PC-9 (cell line): Measurements from ENCODE around the gene GBE1. TPM values are rescaled to one million over a fixed set of nuclear protein-coding genes. Genes with fewer than 3 reads are reported as not detected.

Source experiments
- BruUV-seq: library from RNA; stranded (reverse); fragments of 400-500 nt; replicated peaks from 2 replicates; lab custom pipeline; 2021; lab: Mats Ljungman, UMichigan
- CTCF ChIA-PET: fragments of 300-600 bp; sonication (Branson Sonifier 250); formaldehyde crosslinking; loops from one replicate; lab custom pipeline; 2022; ENCODE audit warnings: antibody characterized with exemption; lab: Charles Lee
- POLR2A ChIA-PET: fragments of 300-600 bp; sonication (Branson Sonifier 250); formaldehyde crosslinking; loops from one replicate; lab custom pipeline; 2022; ENCODE audit warnings: antibody characterized with exemption; ENCODE audit not compliant: unreplicated experiment; lab: Charles Lee
- DNase-seq, 2 experiments: peaks; one replicate each; pipeline versions ENCODE4 v3.0.0 to v3.0.0-alpha.2; 2015 to 2022; ENCODE audit warnings: mixed read lengths in 1 of 2
- H2AFZ ChIP-seq: fragments of 200-600 bp; sonication (generic); 2 replicates; pipeline ENCODE4 v1.8.1; 2017; ENCODE audit warnings: antibody characterized with exemption
- H3F3A ChIP-seq: fragments of 200-600 bp; sonication (generic); 2 replicates; pipeline ENCODE4 v1.8.1; 2017; ENCODE audit warnings: antibody characterized with exemption, mild to moderate bottlenecking, low read depth; ENCODE audit not compliant: insufficient read depth
- H3K27ac ChIP-seq: fragments of 200-600 bp; sonication (generic); 2 replicates; pipeline ENCODE4 v1.6.1; 2016; ENCODE audit warnings: mixed run types
- H3K27me3 ChIP-seq: fragments of 200-600 bp; sonication (generic); 2 replicates; pipeline ENCODE4 v1.6.1; 2016; ENCODE audit warnings: low read depth, mixed run types; ENCODE audit not compliant: insufficient read depth
- H3K36me3 ChIP-seq: fragments of 200-600 bp; sonication (generic); 2 replicates; pipeline ENCODE4 v1.6.1; 2016; ENCODE audit warnings: low read depth, mixed run types
- H3K4me1 ChIP-seq: fragments of 200-600 bp; sonication (generic); replicated peaks from 2 replicates; pipeline ENCODE4 v1.6.1; 2016; ENCODE audit warnings: mixed run types; ENCODE audit not compliant: insufficient read depth
- H3K4me2 ChIP-seq: fragments of 200-600 bp; sonication (generic); 2 replicates; pipeline ENCODE4 v1.6.1; 2017; ENCODE audit warnings: mixed run types
- H3K4me3 ChIP-seq: fragments of 200-600 bp; sonication (generic); 2 replicates; pipeline ENCODE4 v1.6.1; 2016; ENCODE audit warnings: mixed run types
- H3K79me2 ChIP-seq: fragments of 200-600 bp; sonication (generic); 2 replicates; pipeline ENCODE4 v1.6.1; 2017; ENCODE audit warnings: low read depth, mixed run types
- H3K9me2 ChIP-seq: fragments of 200-600 bp; sonication (generic); 2 replicates; pipeline ENCODE4 v1.8.1; 2017; ENCODE audit warnings: mild to moderate bottlenecking; ENCODE audit not compliant: insufficient read depth
- H3K9me3 ChIP-seq: fragments of 200-600 bp; sonication (generic); 2 replicates; pipeline ENCODE4 v1.8.1; 2016; ENCODE audit warnings: low read depth; ENCODE audit not compliant: insufficient read depth
- H4K20me1 ChIP-seq: fragments of 200-600 bp; sonication (generic); 2 replicates; pipeline ENCODE4 v1.8.1; 2017; ENCODE audit not compliant: insufficient read depth
- EZH2 ChIP-seq: fragments of 200-600 bp; sonication (generic); IDR thresholded peaks from 2 replicates; pipeline ENCODE4 v1.8.0; 2017; ENCODE audit warnings: antibody characterized with exemption, low read depth
- intact Hi-C: fragments of 100-400 bp; cut with micrococcal nuclease; formaldehyde crosslinking; loops from one replicate; pipeline ENCODE4 v1.10.0; 2022; ENCODE audit not compliant: unreplicated experiment
- total RNA-seq: library from RNA; stranded (reverse); gene quantifications from 2 replicates; pipeline ENCODE4 v1.2.3, GENCODE V29; 2021
- TF ChIP-seq, protein P1 (sequence below): fragments of 200-600 bp; sonication (generic); conservative IDR thresholded peaks from 2 replicates; pipeline ENCODE4 v1.6.1; 2017; ENCODE audit warnings: mixed run types, antibody characterized with exemption, mild to moderate bottlenecking, moderate library complexity

The GBE1 gene
- total RNA-seq, 1 experiment from 2014 or later = 31.2 TPM

DNA sequence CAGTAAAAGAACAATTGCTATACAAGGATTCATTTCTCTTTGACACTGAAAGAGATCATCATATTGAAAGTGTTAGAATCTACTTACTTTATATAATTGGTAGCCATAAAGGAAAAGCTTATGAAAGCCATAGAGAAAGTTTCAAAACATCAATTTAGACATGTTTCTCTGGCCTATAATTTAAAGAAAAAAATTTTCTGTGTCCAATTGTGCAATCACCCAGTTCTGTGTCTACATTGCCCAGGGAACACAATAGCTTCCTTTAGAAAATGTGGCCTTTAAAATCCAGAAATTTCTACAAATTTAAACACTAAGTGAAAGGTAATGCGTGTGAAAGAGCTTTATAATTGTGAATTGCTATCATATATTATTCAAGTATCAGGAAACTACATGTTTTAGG, 259.2 kb downstream of the GBE1 start:
- Histone ChIP-seq H3K4me2 (no peak overlapping the region), H3K4me3 (no peak overlapping the region), H3K79me2 (no peaks in the 10 kb centered on the region), H3K9me2 (no peaks in the 10 kb centered on the region), H3K36me3 (no peaks in the 10 kb centered on the region), H3K4me1 (no peaks in the 10 kb centered on the region), H3F3A (no peaks in the 10 kb centered on the region), H3K27me3 (no peaks in the 10 kb centered on the region), H4K20me1 (no peaks in the 10 kb centered on the region), H3K9me3 (no peaks in the 10 kb centered on the region), H3K27ac (no peak overlapping the region), H2AFZ (no peak overlapping the region)
- ChIA-PET CTCF (no interaction called here), POLR2A (no interaction called here)
- no peak for DNase-seq
- no TSS peak for BruUV-seq
- TF ChIP-seq, protein P1, sequence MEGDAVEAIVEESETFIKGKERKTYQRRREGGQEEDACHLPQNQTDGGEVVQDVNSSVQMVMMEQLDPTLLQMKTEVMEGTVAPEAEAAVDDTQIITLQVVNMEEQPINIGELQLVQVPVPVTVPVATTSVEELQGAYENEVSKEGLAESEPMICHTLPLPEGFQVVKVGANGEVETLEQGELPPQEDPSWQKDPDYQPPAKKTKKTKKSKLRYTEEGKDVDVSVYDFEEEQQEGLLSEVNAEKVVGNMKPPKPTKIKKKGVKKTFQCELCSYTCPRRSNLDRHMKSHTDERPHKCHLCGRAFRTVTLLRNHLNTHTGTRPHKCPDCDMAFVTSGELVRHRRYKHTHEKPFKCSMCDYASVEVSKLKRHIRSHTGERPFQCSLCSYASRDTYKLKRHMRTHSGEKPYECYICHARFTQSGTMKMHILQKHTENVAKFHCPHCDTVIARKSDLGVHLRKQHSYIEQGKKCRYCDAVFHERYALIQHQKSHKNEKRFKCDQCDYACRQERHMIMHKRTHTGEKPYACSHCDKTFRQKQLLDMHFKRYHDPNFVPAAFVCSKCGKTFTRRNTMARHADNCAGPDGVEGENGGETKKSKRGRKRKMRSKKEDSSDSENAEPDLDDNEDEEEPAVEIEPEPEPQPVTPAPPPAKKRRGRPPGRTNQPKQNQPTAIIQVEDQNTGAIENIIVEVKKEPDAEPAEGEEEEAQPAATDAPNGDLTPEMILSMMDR = no peak
- TF ChIP-seq EZH2 = no peak
- intact Hi-C loops = no loop called here

DNA sequence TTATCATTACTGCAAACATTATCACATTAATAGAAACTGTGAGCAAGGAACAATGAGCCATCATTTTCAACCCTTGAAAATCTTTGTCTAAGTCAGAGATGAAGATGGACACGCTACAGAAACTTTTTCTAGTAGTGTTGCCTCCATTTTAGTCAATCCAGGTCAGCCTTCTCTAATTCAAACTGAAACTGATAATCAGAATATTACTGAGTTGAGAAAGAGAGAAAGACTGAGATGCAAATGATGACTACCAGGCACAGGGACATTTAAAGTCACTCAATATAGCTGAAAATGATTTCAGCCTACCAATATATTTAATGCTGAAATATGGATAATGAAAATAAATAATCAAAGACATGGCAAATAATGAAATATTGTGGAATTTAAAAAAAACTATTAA, 261.4 kb downstream of the GBE1 start:
- H3K4me3 ChIP-seq = no peak overlapping the region
- no peaks in the 10 kb centered on the region for H3K9me3 ChIP-seq
- H3K27me3 ChIP-seq = no peaks in the 10 kb centered on the region
- BruUV-seq = no TSS peak
- H3K36me3 ChIP-seq = no peaks in the 10 kb centered on the region
- H3K27ac ChIP-seq = no peak overlapping the region
- H2AFZ ChIP-seq = no peak overlapping the region
- intact Hi-C loops = no loop called here
- TF ChIP-seq EZH2 = no peak
- DNase-seq = no peak
- no peaks in the 10 kb centered on the region for H4K20me1 ChIP-seq
- no peaks in the 10 kb centered on the region for H3F3A ChIP-seq
- POLR2A ChIA-PET = no interaction called here
- no peaks in the 10 kb centered on the region for H3K79me2 ChIP-seq
- no peaks in the 10 kb centered on the region for H3K4me1 ChIP-seq
- H3K9me2 ChIP-seq = no peaks in the 10 kb centered on the region
- H3K4me2 ChIP-seq = no peak overlapping the region
- CTCF ChIA-PET = no interaction called here

GRCh38 chr3:81497572-81498251, 263.7 kb downstream of the GBE1 start:
- no peaks in the 10 kb centered on the region for H3F3A ChIP-seq
- no peaks in the 10 kb centered on the region for H3K36me3 ChIP-seq
- no peak overlapping the region for H3K4me3 ChIP-seq
- H3K9me2 ChIP-seq = no peaks in the 10 kb centered on the region
- H3K4me1 ChIP-seq = no peaks in the 10 kb centered on the region
- H4K20me1 ChIP-seq = no peaks in the 10 kb centered on the region
- no peaks in the 10 kb centered on the region for H3K27me3 ChIP-seq
- H3K79me2 ChIP-seq = no peaks in the 10 kb centered on the region
- TF ChIP-seq EZH2 = no peak
- TF ChIP-seq, protein P1 = no peak
- H3K27ac ChIP-seq = no peak overlapping the region
- intact Hi-C loops = loop anchor here (10.0 kb wide), 1 partner anchor 167 kb away; no protein-coding TSS in a partner anchor
- no peak overlapping the region for H3K4me2 ChIP-seq
- DNase-seq = no peak
- no peak overlapping the region for H2AFZ ChIP-seq
- BruUV-seq = no TSS peak
- CTCF ChIA-PET = no interaction called here
- POLR2A ChIA-PET = no interaction called here
- H3K9me3 ChIP-seq = no peaks in the 10 kb centered on the region
